Measurements from ENCODE around the gene PGAP6.
A peak's percentile ranks its signal among the peaks of the same experiment; 100 is the strongest.
"Not testable (repeated sequence)": the region's sequence is repeated elsewhere in the genome, so short reads cannot be mapped to it uniquely, and the experiment has no call there.

Gene PGAP6

GRCh38 chr16:348495-348894 is 33.3 kb downstream of the PGAP6 start:
- not testable (repeated sequence) for DNase-seq

GRCh38 chr16:347203-347602 is 34.6 kb downstream of the PGAP6 start:
- DNase-seq: no peak

GRCh38 chr16:346587-346986 is 35.2 kb downstream of the PGAP6 start:
- no peak for DNase-seq

- peak; percentile 27 for DNase-seq
Measured at GRCh38 chr16:345772-346171, 36.0 kb downstream of the PGAP6 start.

- no peak for DNase-seq
Measured at GRCh38 chr16:342455-343213, 39.1 kb downstream of the PGAP6 start.

GRCh38 chr16:341974-342336 is 39.8 kb downstream of the PGAP6 start:
- not testable (repeated sequence) for DNase-seq

GRCh38 chr16:341095-341973 is 40.4 kb downstream of the PGAP6 start:
- not testable (repeated sequence) for DNase-seq

- no peak for DNase-seq
Measured at GRCh38 chr16:340370-341091, 41.2 kb downstream of the PGAP6 start.

- no peak for DNase-seq
Measured at GRCh38 chr16:339680-340079, 42.1 kb downstream of the PGAP6 start.

- no peak for DNase-seq
Measured at GRCh38 chr16:337975-338575, 43.7 kb downstream of the PGAP6 start.

GRCh38 chr16:337437-337836 is 44.3 kb downstream of the PGAP6 start:
- DNase-seq: no peak

GRCh38 chr16:336269-336668 is 45.5 kb downstream of the PGAP6 start:
- no peak for DNase-seq

GRCh38 chr16:334861-335632 is 46.7 kb downstream of the PGAP6 start:
- not testable (repeated sequence) for DNase-seq

GRCh38 chr16:334164-334832 is 47.5 kb downstream of the PGAP6 start:
- not testable (repeated sequence) for DNase-seq

GRCh38 chr16:333406-334094 is 48.2 kb downstream of the PGAP6 start:
- DNase-seq: no peak

- not testable (repeated sequence) for DNase-seq
Measured at GRCh38 chr16:331181-331814, 50.5 kb downstream of the PGAP6 start.

GRCh38 chr16:330741-331140 is 51.0 kb downstream of the PGAP6 start:
- no peak for DNase-seq

GRCh38 chr16:325375-326145 is 56.2 kb downstream of the PGAP6 start:
- no peak for DNase-seq

Measured in stimulated activated naive CD4-positive, alpha-beta T cell treated with Interleukin-2 at 50 U/mL for 16 hours (primary cell).